HG03196 (cell line): Measurements from ENCODE around the gene MYADM.

Source experiments
- ATAC-seq: cut with Tn5 transposase; IDR thresholded peaks from one replicate; pipeline ENCODE4 v1.9.1; 2021; ENCODE audit not compliant: unreplicated experiment

The MYADM gene

GRCh38 chr19:53883231-53883661, 15.6 kb downstream of the MYADM start:
- ATAC-seq, result no peak

- no peak for ATAC-seq
Measured at GRCh38 chr19:53883741-53884140, 16.1 kb downstream of the MYADM start.

- ATAC-seq, result no peak
Measured at GRCh38 chr19:53884256-53884655, 16.6 kb downstream of the MYADM start.

- ATAC-seq, result no peak
Measured at GRCh38 chr19:53885036-53885435, 17.4 kb downstream of the MYADM start.

GRCh38 chr19:53892301-53892980, 24.8 kb downstream of the MYADM start:
- no peak for ATAC-seq

GRCh38 chr19:53892981-53893325, 25.3 kb downstream of the MYADM start:
- ATAC-seq, result no peak

GRCh38 chr19:53894707-53895106, 27.0 kb downstream of the MYADM start:
- no peak for ATAC-seq

- no peak for ATAC-seq
Measured at GRCh38 chr19:53896682-53897081, 29.0 kb downstream of the MYADM start.

- no peak for ATAC-seq
Measured at GRCh38 chr19:53897459-53897858, 29.8 kb downstream of the MYADM start.

- no peak for ATAC-seq
Measured at GRCh38 chr19:53898166-53898565, 30.5 kb downstream of the MYADM start.

- no peak for ATAC-seq
Measured at GRCh38 chr19:53898636-53899341, 31.1 kb downstream of the MYADM start.

GRCh38 chr19:53900191-53900860, 32.6 kb downstream of the MYADM start:
- ATAC-seq, result no peak

- no peak for ATAC-seq
Measured at GRCh38 chr19:53903055-53903680, 35.5 kb downstream of the MYADM start.

GRCh38 chr19:53904909-53905308, 37.2 kb downstream of the MYADM start:
- no peak for ATAC-seq

- ATAC-seq, result no peak
Measured at GRCh38 chr19:53905787-53906186, 38.1 kb downstream of the MYADM start.

- no peak for ATAC-seq
Measured at GRCh38 chr19:53906211-53907192, 38.8 kb downstream of the MYADM start.

- ATAC-seq, result no peak
Measured at GRCh38 chr19:53907193-53907581, 39.5 kb downstream of the MYADM start.

GRCh38 chr19:53907690-53908089, 40.0 kb downstream of the MYADM start:
- no peak for ATAC-seq

GRCh38 chr19:53908106-53908934, 40.6 kb downstream of the MYADM start:
- no peak for ATAC-seq

- no peak for ATAC-seq
Measured at GRCh38 chr19:53908935-53909415, 41.3 kb downstream of the MYADM start, which contains the start of gene CACNG7. TSS of gene CACNG7 (plus strand) at chr19:53909278. CDS start at chr19:53912832, 3,554 bp downstream.
